ENCODE results near the gene GINS1.

The GINS1 gene

DNA sequence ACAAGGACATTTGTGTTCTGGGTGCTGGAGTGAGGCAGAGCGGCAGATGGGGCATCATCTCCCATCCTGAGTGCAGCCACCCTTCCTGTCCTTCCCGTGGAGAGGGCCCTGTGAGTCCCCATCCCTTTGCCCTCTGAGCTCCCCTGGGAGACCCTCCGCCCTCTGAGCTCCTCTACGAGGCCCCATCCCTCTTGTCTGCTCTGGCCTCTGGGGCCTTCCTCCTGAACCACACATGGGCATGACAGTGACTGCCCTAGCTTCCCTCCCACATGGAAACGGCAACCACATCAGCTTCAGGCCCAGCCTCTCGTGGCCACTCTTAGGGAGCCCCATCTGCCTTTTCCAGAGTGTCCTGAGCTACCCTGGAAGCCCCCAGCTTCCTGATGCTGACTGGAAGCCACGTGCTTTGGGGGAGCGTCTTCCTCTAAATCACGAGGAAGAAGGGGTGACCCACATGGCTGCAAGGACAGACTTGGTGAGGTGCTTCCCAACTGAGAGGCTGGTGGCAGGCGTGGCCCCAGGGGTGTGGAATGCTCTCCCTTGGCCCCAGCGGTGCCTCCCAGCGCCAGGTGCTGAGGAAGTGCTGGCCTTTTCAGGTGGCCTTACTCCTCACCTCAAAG lies 52.6 kb downstream of the GINS1 start:
- TF ChIP-seq TAF1 (IDR thresholded peaks at IDR 0.05; ENCODE audit: low read depth) (no peak), EGR1 (IDR thresholded peaks at IDR 0.05) (no peak), ZBTB7A (IDR thresholded peaks at IDR 0.05; ENCODE audit: low read depth) (no peak), RAD21 (IDR thresholded peaks at IDR 0.05; ENCODE audit: low read depth) (no peak), YY1 (IDR thresholded peaks at IDR 0.05; ENCODE audit: low read depth) (no peak), TCF12 (IDR thresholded peaks at IDR 0.05; ENCODE audit: low read depth) (no peak), NFIC (IDR thresholded peaks at IDR 0.05) (no peak), CREB1 (IDR thresholded peaks at IDR 0.05; ENCODE audit: low read depth) (no peak), FOXM1 (IDR thresholded peaks at IDR 0.05; ENCODE audit: borderline replicate concordance, low read depth) (no peak), EP300 (IDR thresholded peaks at IDR 0.05; ENCODE audit: borderline replicate concordance) (no peak), TEAD4 (IDR thresholded peaks at IDR 0.05) (no peak), CEBPB (IDR thresholded peaks at IDR 0.05) (no peak)
- TF ChIP-seq, protein P1, sequence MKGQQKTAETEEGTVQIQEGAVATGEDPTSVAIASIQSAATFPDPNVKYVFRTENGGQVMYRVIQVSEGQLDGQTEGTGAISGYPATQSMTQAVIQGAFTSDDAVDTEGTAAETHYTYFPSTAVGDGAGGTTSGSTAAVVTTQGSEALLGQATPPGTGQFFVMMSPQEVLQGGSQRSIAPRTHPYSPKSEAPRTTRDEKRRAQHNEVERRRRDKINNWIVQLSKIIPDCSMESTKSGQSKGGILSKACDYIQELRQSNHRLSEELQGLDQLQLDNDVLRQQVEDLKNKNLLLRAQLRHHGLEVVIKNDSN (IDR thresholded peaks at IDR 0.05): no peak
- TF ChIP-seq, protein P2, sequence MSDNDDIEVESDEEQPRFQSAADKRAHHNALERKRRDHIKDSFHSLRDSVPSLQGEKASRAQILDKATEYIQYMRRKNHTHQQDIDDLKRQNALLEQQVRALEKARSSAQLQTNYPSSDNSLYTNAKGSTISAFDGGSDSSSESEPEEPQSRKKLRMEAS (IDR thresholded peaks at IDR 0.05): no peak
- TF ChIP-seq, protein P3, sequence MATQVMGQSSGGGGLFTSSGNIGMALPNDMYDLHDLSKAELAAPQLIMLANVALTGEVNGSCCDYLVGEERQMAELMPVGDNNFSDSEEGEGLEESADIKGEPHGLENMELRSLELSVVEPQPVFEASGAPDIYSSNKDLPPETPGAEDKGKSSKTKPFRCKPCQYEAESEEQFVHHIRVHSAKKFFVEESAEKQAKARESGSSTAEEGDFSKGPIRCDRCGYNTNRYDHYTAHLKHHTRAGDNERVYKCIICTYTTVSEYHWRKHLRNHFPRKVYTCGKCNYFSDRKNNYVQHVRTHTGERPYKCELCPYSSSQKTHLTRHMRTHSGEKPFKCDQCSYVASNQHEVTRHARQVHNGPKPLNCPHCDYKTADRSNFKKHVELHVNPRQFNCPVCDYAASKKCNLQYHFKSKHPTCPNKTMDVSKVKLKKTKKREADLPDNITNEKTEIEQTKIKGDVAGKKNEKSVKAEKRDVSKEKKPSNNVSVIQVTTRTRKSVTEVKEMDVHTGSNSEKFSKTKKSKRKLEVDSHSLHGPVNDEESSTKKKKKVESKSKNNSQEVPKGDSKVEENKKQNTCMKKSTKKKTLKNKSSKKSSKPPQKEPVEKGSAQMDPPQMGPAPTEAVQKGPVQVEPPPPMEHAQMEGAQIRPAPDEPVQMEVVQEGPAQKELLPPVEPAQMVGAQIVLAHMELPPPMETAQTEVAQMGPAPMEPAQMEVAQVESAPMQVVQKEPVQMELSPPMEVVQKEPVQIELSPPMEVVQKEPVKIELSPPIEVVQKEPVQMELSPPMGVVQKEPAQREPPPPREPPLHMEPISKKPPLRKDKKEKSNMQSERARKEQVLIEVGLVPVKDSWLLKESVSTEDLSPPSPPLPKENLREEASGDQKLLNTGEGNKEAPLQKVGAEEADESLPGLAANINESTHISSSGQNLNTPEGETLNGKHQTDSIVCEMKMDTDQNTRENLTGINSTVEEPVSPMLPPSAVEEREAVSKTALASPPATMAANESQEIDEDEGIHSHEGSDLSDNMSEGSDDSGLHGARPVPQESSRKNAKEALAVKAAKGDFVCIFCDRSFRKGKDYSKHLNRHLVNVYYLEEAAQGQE (IDR thresholded peaks at IDR 0.05; ENCODE audit: low read depth): no peak

DNA sequence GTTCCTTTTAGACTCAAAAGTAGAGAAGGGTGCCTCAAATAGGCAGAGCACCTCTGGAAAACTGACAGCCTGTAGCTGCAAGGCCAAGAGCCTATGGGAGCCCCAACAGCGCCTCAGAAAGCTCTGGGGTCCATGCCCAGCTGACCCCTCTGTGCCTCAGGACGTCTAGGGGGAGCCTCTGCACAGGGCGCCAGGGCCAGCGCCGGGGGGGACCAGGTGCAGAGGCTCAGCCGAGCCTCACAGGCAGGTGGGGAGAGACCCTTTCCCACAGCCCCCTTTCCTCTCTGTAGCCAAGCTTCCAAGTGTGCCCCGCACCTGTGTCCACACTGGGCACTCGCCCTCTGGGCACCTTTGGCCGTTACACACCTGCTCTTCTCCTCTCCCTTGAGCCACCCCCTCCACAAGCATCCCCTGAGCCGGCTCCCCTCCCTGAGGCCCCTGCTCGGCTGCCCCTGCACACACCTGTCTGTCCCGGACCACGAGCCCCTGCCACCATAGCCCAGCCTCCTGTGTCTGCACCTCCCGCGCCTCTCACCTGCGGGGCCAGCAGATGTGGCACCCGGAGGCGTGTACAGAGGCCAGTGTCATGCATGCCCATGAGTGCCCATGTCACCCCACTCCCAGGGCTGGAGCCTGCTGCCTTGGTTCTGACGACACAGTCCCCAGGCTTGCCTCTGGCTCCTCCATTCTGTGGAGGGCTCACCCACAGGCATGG lies 53.2 kb downstream of the GINS1 start:
- TF ChIP-seq, protein P3 (IDR thresholded peaks at IDR 0.05; ENCODE audit: low read depth): no peak
- TF ChIP-seq NFIC (IDR thresholded peaks at IDR 0.05) (no peak), ZBTB7A (IDR thresholded peaks at IDR 0.05; ENCODE audit: low read depth) (no peak), RAD21 (IDR thresholded peaks at IDR 0.05; ENCODE audit: low read depth) (no peak), FOXM1 (IDR thresholded peaks at IDR 0.05; ENCODE audit: borderline replicate concordance, low read depth) (no peak), CREB1 (IDR thresholded peaks at IDR 0.05; ENCODE audit: low read depth) (no peak), TEAD4 (IDR thresholded peaks at IDR 0.05) (no peak), EGR1 (IDR thresholded peaks at IDR 0.05) (no peak), TAF1 (IDR thresholded peaks at IDR 0.05; ENCODE audit: low read depth) (no peak), YY1 (IDR thresholded peaks at IDR 0.05; ENCODE audit: low read depth) (no peak), EP300 (IDR thresholded peaks at IDR 0.05; ENCODE audit: borderline replicate concordance) (no peak), CEBPB (IDR thresholded peaks at IDR 0.05) (no peak), TCF12 (IDR thresholded peaks at IDR 0.05; ENCODE audit: low read depth) (no peak)
- TF ChIP-seq, protein P2 (IDR thresholded peaks at IDR 0.05): no peak
- TF ChIP-seq, protein P1 (IDR thresholded peaks at IDR 0.05): no peak

DNA sequence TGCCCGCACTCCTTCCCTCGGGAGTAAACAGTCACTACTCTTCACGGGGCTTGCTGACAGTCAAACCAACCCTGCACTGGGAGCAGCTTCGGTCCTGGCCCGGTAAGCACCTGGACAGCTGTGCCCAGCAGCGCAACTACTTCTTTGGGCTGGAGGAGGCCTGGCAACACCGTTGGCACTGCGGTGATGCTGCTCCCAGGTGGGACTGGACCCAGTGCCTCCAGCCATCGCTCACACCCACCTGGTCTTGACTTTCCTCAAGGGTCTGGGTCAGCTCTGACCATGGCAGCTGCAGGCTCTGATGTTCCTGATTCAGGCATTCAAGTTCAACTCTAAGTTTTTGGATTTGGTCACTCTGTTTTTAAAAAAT lies 53.8 kb downstream of the GINS1 start:
- no peak for TF ChIP-seq CREB1 (IDR thresholded peaks at IDR 0.05; ENCODE audit: low read depth)
- TF ChIP-seq CEBPB (IDR thresholded peaks at IDR 0.05): no peak
- no peak for TF ChIP-seq TAF1 (IDR thresholded peaks at IDR 0.05; ENCODE audit: low read depth)
- no peak for TF ChIP-seq FOXM1 (IDR thresholded peaks at IDR 0.05; ENCODE audit: borderline replicate concordance, low read depth)
- TF ChIP-seq, protein P3 (IDR thresholded peaks at IDR 0.05; ENCODE audit: low read depth): no peak
- TF ChIP-seq NFIC (IDR thresholded peaks at IDR 0.05): no peak

Measured in Ishikawa (cell line).